ENCODE results near the gene PNPLA8. TPM values are rescaled to one million over a fixed set of nuclear protein-coding genes. Genes with fewer than 3 reads are reported as not detected.

PNPLA8 gene
- total RNA-seq, 1 donor from 2014 or later, result 25.5 TPM

DNA sequence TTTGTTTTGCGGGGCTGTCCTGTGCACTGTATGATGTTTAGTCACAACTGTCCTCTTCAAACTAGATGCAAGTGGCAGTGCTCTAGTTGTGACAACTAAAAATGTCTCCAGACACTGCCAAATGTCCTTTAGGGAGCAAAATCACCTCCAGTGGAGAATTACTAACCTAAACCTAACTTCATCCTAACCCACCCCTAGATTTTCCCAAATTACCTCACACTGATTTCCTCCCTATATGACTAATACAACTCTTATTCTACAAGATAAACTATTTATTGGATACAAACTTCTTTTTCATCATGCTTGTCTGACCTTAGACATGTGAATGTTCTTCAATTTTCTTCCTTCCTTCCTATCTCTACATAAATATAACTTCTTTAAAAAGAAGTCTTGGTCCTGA, 26.4 kb downstream of the PNPLA8 start:
- ChIA-PET CTCF (interaction anchor here (1.1 to 1.5 kb wide), 3 partner anchors 26 to 47 kb away, joined by 3 to 9 read pairs (median 4); partner anchors contain the start of gene PNPLA8), POLR2A (interaction anchor here (0.6 to 3.3 kb wide), 2 partner anchors 20 to 70 kb away, joined by 4 to 21 read pairs; partner anchors contain the start of genes DNAJB9 and THAP5)
- H3K27me3 Mint-ChIP-seq, result no peaks in the 10 kb centered on the region
- peaks cover 45% of the 10 kb centered on the region for H3K4me1 Mint-ChIP-seq
- DNase-seq (no peak), ATAC-seq (ENCODE audit: low read depth) (no peak)
- H3K36me3 Mint-ChIP-seq (ENCODE audit: low read depth), result peaks cover 59% of the 10 kb centered on the region
- intact Hi-C loops (cut with micrococcal nuclease), result loop anchor here (10.0 kb wide), 1 partner anchor 115 kb away; no protein-coding TSS in a partner anchor
- no peaks in the 10 kb centered on the region for H3K9me3 Mint-ChIP-seq
- TF ChIP-seq CTCF (IDR thresholded peaks at IDR 0.05), result no peak
- H3K27ac Mint-ChIP-seq, result peak overlapping the region; percentile 50
- no peak overlapping the region for H3K4me3 Mint-ChIP-seq

DNA sequence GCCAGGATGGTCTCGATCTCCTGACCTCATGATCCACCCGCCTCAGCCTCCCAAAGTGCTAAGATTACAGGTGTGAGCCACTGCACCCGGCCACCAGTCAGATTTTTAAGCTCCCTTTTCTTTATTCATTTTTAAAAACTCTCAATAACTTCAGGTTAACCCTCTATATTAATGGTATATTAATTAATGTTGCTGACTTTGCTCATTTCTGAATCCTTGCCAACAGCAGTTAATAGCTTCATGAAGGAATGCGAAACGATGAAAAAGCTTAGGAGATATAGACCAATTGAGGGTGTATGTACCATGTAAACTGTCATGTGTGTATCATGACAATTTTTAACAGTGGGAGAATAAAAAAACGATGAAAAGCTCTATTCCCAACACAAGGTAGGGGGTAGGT, 27.5 kb downstream of the PNPLA8 start:
- TF ChIP-seq CTCF (IDR thresholded peaks at IDR 0.05), result no peak
- DNase-seq (no peak), ATAC-seq (ENCODE audit: low read depth) (no peak)
- Mint-ChIP-seq H3K27me3 (no peaks in the 10 kb centered on the region), H3K4me1 (peaks cover 34% of the 10 kb centered on the region), H3K36me3 (ENCODE audit: low read depth) (peaks cover 60% of the 10 kb centered on the region), H3K9me3 (no peaks in the 10 kb centered on the region), H3K27ac (peak overlapping the region; percentile 15), H3K4me3 (no peak overlapping the region)
- ChIA-PET CTCF (interaction anchor here (0.8 to 4.2 kb wide), 9 partner anchors 11 to 384 kb away, joined by 3 to 45 read pairs (median 5); partner anchors contain the start of gene PNPLA8), POLR2A (interaction anchor here (3.3 kb wide), 1 partner anchor 71 kb away, joined by 21 read pairs; the partner anchor contains the start of genes DNAJB9 and THAP5)
- intact Hi-C loops (cut with micrococcal nuclease), result loop anchor here (10.0 kb wide), 1 partner anchor 114 kb away; no protein-coding TSS in a partner anchor

GRCh38 chr7:108497082-108497725, 28.7 kb downstream of the PNPLA8 start:
- DNase-seq, result no peak
- no peak overlapping the region for H3K4me3 Mint-ChIP-seq
- intact Hi-C loops (cut with micrococcal nuclease), result loop anchor here (1.0 to 10.0 kb wide), 6 partner anchors 28 to 383 kb away; no protein-coding TSS in a partner anchor

GRCh38 chr7:108492742-108493141, 33.2 kb downstream of the PNPLA8 start:
- TF ChIP-seq CTCF (IDR thresholded peaks at IDR 0.05), result no peak
- H3K27me3 Mint-ChIP-seq, result no peaks in the 10 kb centered on the region

More at GRCh38 chr7:108497082-108497725, 28.7 kb downstream of the PNPLA8 start:
- ChIA-PET CTCF (interaction anchor here (0.8 to 5.2 kb wide), 22 partner anchors 15 to 390 kb away, joined by 3 to 64 read pairs (median 4); partner anchors contain the start of genes DNAJB9, NRCAM, PNPLA8 and THAP5), POLR2A (interaction anchor here (0.6 to 3.3 kb wide), 4 partner anchors 28 to 72 kb away, joined by 3 to 21 read pairs (median 7); partner anchors contain the start of genes DNAJB9, NRCAM, PNPLA8 and THAP5)
- no peaks in the 10 kb centered on the region for H3K9me3 Mint-ChIP-seq
- ATAC-seq (ENCODE audit: low read depth), result peak; percentile 95
- H3K27ac Mint-ChIP-seq, result no peak overlapping the region
- no peaks in the 10 kb centered on the region for H3K27me3 Mint-ChIP-seq
- peak; percentile 43 for TF ChIP-seq CTCF (IDR thresholded peaks at IDR 0.05)
- peaks cover 24% of the 10 kb centered on the region for H3K4me1 Mint-ChIP-seq
- H3K36me3 Mint-ChIP-seq (ENCODE audit: low read depth), result peaks cover 59% of the 10 kb centered on the region

More at GRCh38 chr7:108492742-108493141, 33.2 kb downstream of the PNPLA8 start:
- POLR2A ChIA-PET, result no interaction called here
- H3K4me3 Mint-ChIP-seq, result no peak overlapping the region
- no peak overlapping the region for H3K27ac Mint-ChIP-seq
- intact Hi-C loops (cut with micrococcal nuclease), result loop anchor here (10.0 kb wide), 1 partner anchor 108 kb away; no protein-coding TSS in a partner anchor
- ATAC-seq (ENCODE audit: low read depth) (no peak), DNase-seq (no peak)
- no peaks in the 10 kb centered on the region for H3K9me3 Mint-ChIP-seq
- H3K4me1 Mint-ChIP-seq, result peaks cover 9% of the 10 kb centered on the region
- peaks cover 49% of the 10 kb centered on the region for H3K36me3 Mint-ChIP-seq (ENCODE audit: low read depth)
- CTCF ChIA-PET, result interaction anchor here (5.2 kb wide), 1 partner anchor 38 kb away, joined by 64 read pairs; the partner anchor contains the start of gene NRCAM

Measured in activated B cell treated with CpG ODN at 0.5 μM for 24 hours (primary cell).